Pulmonary artery endothelial cell (primary cell): Measurements from ENCODE around the gene THBS4. TPM values are rescaled to one million over a fixed set of nuclear protein-coding genes. Genes with fewer than 3 reads are reported as not detected.

Experiments
- DNase-seq: peaks from one replicate; pipeline ENCODE4 v3.0.0-alpha.2; 2011; ENCODE audit warnings: low read depth, low spot score
- total RNA-seq: library from RNA; depleted of rRNA; stranded (reverse); fragments of >200 nt; gene quantifications from 2 replicates; pipeline ENCODE4 v1.2.3, GENCODE V29; 2014

The THBS4 gene
- total RNA-seq: under 0.01 TPM in 1 of 2 replicates, not detected in the other

- DNase-seq: no peak
Measured at GRCh38 chr5:80034962-80035821, at the start of gene THBS4. THBS4 (plus strand) TSS chr5:80035348; CDS start chr5:80035538, 190 bp downstream.

- no peak for DNase-seq
Measured at GRCh38 chr5:79986260-79986659, 48.9 kb upstream of the THBS4 start.

- no peak for DNase-seq
Measured at GRCh38 chr5:79990205-79990597, 44.9 kb upstream of the THBS4 start.

GRCh38 chr5:79990598-79991507 is 44.3 kb upstream of the THBS4 start, which contains the start of gene MTX3:
MTX3 (minus strand) TSS chr5:79991262; CDS start chr5:79991238, 24 bp downstream.
- DNase-seq: peak; percentile 26

- no peak for DNase-seq
Measured at GRCh38 chr5:79992891-79993657, 42.1 kb upstream of the THBS4 start.

GRCh38 chr5:79999722-80000121 is 35.4 kb upstream of the THBS4 start:
- DNase-seq: no peak

GRCh38 chr5:80002677-80003076 is 32.5 kb upstream of the THBS4 start:
- no peak for DNase-seq

GRCh38 chr5:80008995-80009765 is 26.0 kb upstream of the THBS4 start:
- DNase-seq: no peak

GRCh38 chr5:80010754-80011392 is 24.3 kb upstream of the THBS4 start:
- no peak for DNase-seq

GRCh38 chr5:80025069-80025468 is 10.1 kb upstream of the THBS4 start:
- no peak for DNase-seq

GRCh38 chr5:80026841-80027240 is 8.3 kb upstream of the THBS4 start:
- no peak for DNase-seq

GRCh38 chr5:80031109-80031508 is 4.0 kb upstream of the THBS4 start:
- no peak for DNase-seq

- no peak for DNase-seq
Measured at GRCh38 chr5:80033513-80033912, 1.6 kb upstream of the THBS4 start.

- no peak for DNase-seq
Measured at GRCh38 chr5:80034559-80034958, 589 bp upstream of the THBS4 start.

- no peak for DNase-seq
Measured at GRCh38 chr5:80035839-80036238, 691 bp downstream of the THBS4 start.

GRCh38 chr5:80036615-80037014 is 1.5 kb downstream of the THBS4 start:
- no peak for DNase-seq

GRCh38 chr5:80037366-80037765 is 2.2 kb downstream of the THBS4 start:
- DNase-seq: no peak

- no peak for DNase-seq
Measured at GRCh38 chr5:80039650-80040049, 4.5 kb downstream of the THBS4 start.

- no peak for DNase-seq
Measured at GRCh38 chr5:80041527-80041926, 6.4 kb downstream of the THBS4 start.

GRCh38 chr5:80042330-80042729 is 7.2 kb downstream of the THBS4 start:
- DNase-seq: no peak
